HG02763 (cell line): Measurements from ENCODE around the gene POLR3GL.

Experiments used
- ATAC-seq: cut with Tn5 transposase; IDR thresholded peaks from one replicate; pipeline ENCODE4 v1.9.1; 2021; ENCODE audit warnings: mild to moderate bottlenecking, moderate library complexity; ENCODE audit not compliant: unreplicated experiment

POLR3GL gene

DNA sequence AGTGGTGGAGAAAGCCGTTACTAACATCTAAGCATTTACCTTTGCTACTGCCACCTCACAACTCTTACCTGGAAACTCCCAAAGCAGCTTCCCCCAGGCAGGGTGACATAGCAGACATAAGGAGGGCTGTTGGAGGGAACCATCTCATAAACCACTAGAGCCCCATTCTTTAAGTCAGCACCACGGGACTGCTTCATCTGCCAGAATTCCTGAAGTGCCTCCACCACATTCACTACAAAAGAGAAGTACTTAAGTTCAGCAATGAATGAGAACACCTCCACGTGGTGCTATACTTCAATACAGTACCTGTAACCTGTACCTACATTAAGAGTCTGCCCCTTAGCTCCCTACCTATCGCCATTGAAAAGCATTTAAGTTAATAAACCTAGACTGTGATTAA, 16.9 kb upstream of the POLR3GL start:
- ATAC-seq = no peak

DNA sequence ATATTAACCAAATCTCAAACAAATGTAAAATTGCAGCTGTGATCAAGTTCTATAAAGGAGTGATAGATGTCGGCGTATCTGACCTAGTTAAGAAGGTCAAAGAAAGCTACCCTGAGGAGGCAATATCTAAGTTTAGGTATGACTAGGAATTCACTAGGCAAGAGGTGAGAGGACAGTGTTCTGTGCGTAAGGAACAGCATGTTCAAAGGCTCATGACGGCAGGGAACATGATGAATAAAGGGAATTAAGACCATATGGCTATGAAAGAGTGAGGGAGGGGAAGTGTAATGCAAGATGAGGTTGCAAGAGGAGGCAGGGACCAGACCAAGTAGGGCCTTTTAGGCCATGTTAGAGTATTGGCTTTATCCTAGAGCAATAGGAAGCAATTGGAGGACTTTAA, 15.3 kb upstream of the POLR3GL start:
- no peak for ATAC-seq

DNA sequence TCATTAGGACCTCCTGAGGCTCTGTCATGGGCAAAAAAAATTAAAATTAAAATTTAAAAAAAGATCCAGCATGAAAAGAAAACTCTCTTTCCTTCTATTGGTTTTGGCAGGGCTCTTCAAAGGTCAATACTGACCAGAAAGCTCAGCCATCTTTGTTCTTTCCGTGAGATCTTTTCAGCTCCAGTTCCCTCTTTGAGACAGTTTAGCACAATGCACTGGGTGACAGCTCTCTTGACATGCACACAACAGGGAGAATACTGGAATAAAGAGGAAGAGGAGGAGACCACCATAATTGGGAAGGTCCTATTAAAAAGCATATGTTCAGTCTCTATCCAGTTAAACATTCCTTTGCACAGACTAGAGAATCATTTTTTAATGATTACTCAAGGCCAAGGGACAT, 13.0 kb upstream of the POLR3GL start:
- no peak for ATAC-seq

DNA sequence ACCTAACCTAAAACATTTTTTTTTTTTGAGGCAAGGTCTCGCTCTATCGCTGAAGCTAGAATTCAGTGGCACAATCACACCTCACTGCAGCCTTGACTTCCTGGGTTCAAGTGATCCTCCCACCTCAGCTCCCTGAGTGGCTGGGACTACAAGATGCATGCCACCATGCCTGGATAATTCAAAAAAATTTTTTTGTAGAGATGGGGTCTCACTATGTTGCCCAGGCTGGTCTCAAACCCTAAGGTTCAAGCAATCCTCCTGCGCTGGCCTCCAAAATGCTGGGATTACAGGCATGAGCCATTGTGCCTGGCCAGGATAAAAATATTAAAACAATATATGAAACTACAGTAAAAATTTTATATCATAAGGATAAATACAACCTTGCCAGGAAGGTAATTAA, 11.6 kb upstream of the POLR3GL start:
- no peak for ATAC-seq

DNA sequence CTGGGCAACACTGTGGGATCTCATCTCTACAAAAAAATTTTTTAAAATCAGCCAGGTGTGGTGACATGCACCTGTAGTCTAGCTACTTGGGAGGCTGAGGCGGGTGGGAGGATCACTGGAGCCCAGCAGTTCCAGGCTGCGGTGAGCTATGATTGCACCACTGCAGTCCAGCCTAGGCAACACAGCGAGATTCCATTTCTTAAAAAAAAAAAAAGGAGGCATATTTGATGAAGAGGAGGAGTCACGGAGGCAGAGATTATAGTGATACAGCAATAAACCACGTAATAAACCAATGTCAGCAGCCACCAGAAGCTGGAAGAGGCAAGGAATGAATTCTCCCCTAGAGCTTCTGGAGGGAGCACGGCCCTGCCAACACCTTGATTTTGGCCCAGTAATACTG, 10.6 kb upstream of the POLR3GL start:
- no peak for ATAC-seq

DNA sequence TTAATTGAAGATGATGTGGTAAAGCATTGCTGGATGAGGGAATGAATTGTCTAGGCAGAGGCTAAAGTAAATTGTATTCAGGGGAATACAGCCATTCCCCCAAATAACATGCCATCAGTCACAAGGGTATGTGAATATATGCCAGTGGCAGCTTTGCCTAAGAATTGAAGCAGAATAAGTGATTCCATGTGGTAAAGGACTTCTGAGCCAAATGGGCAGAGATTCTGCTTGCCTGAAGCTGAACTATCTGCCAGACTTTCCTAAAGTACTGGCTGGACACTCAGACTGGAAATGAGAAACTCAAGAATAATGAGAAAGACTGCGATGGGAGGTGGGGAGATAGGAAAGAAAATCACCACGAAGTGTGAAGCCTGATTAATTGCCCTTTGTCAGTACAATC, 9.1 kb upstream of the POLR3GL start:
- no peak for ATAC-seq

DNA sequence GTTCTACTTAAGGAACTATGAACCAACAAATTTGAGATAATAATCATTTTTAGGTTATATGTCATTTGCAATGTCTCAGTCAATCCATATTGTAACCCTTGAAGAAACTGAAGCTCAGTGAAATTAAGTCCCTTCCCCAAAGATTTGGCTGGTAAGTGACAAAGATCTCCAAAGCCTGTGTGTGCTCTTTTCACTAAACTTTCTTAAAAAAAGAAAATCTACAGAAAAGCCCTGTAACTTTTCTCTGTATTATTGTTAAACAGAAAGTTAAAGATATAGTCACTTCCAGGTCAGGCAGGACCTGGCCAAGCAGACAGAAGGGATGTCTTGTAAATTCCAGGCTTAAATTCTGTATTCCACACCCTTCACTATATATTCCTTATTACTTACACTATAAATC, 8.1 kb upstream of the POLR3GL start:
- ATAC-seq = no peak

DNA sequence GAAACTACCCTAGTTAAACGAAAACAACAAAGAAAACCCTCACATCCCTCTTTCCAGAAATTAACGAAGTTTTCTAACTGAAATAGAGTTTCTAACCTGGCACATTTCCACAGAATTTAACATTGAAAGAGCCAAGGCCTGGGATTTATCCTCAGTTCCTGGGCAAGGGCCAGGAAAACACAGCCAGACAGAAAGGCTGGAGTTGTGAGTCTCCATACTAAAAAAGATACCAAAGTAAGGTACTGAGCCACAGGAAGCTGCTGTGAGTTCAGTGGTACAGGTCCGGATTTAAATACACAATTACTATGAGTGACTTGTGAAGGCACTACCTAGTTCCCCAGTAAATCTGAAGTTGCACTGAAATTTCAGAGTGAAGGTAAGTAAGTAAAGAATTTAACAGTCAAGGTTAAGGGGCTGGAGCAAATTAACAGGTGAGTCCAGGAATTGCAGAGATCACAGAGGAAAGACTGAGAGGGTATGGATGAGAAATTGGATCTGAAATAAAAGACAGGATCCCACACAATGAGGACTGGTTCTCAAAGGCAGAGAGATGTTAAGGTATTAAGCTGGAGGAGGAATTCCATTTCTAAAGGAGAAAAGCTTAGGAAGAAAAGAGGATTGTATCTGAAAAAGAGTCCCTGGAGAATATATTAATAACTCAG, 7.6 kb upstream of the POLR3GL start:
- no peak for ATAC-seq

DNA sequence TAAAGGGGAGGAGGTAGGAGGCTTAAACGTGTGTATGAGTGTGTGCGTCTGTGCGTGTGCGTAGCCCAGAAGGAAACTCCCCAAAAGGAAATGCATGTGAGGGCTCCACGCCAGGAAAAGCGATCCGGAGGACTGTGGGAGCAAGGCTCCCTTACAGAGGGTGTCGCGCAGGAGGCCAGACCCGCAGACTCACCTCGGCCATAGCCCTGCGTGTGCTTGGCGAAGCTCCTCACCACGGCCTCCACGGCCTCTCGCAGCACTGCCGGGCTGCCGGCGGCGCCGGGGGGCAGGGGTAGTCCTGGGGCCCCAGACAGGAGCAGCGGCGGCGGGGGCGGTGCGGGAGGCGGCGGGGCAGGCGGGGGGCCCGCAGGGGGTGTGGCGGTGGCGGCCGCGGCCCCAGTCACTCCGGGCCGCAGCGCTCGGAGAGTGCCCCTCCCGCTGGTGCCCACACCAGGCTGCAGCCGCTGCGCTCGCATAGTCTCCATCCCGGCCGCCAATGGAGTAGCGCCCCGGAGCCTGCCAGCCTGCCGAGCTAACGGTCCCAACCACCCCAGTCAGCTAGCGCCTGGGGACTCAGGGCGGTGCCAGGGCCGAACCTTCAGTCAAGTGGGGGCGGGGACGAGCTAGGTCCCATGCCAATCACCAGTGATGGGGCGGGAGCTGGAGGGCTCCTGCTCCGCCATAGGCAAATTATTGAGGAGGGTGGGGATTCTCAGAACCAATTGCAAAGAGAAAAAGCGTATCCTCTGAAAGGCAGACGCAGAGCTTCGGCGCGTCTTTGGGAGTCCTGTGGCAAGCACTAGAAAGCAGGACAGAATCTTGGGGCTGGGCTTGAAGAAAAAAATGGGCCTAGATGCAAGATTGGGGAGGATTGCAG, 6.8 kb upstream of the POLR3GL start, which contains the start of gene LIX1L:
Gene LIX1L, minus strand, starts transcription at position 575 of the 877 bp plus-strand sequence. Its CDS starts 90 bp downstream, at position 485.
- ATAC-seq = peak; percentile 90

DNA sequence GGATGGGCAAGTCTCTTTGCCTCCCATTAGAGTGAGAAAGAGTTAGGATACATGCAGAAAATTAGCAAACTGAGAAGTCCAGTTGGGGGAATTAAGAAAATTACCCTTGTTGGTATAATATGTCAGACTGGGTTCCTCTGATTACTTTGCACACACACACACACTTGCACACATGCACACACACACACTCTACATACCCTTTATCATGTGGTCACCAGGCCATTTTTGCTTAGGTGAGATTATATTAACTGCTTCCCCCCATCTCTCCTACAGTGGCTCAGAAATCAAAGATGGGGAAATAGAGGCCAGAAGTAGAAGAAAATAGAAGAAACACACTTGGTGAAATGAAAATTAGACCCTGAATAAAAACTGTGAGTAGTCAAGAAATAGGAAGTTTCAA, 5.8 kb upstream of the POLR3GL start:
- ATAC-seq = no peak

DNA sequence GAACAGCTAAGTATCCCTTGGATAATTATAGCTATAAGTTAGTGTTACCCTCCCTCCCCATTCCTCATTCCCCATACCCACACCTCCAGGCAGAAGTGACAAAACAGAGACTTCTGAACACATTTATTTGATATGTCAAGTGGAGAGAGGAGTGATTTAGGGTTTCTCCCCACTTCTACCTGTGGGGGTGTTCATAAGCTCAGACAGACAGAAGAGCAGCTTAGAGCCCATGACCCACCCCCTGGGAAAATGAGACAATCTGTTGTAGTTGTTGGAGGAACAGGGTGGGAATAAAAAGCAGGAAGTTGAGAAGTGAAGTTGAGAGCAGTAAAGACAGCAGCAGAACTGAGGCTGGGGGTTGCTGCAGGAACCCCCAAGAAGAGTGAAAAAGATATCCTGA, 5.2 kb upstream of the POLR3GL start:
- ATAC-seq = no peak

DNA sequence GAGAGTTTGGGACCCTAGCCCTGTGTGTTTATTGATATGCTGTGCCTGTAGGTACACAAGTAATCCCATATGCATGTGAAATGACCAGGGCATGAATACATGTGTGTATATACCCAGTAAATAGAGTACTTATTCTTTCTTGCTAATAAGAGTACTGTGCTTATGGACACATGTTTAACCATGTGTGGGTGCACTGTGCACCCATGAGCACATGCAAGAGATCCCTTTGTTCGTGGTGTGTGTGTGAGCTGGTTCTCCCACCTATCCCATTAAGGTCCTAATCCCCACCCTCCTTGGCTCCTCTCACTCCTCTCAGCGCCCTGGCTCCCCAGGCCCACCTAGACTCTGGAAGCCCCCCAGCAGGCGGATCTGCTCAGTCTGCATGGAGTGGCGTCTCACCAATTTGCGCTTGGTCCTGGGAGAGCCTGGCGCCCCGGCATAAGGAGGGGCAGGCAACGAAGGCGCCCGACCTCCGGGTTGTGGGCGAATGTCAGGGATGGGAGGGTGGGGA, 4.5 kb upstream of the POLR3GL start:
- ATAC-seq = no peak

DNA sequence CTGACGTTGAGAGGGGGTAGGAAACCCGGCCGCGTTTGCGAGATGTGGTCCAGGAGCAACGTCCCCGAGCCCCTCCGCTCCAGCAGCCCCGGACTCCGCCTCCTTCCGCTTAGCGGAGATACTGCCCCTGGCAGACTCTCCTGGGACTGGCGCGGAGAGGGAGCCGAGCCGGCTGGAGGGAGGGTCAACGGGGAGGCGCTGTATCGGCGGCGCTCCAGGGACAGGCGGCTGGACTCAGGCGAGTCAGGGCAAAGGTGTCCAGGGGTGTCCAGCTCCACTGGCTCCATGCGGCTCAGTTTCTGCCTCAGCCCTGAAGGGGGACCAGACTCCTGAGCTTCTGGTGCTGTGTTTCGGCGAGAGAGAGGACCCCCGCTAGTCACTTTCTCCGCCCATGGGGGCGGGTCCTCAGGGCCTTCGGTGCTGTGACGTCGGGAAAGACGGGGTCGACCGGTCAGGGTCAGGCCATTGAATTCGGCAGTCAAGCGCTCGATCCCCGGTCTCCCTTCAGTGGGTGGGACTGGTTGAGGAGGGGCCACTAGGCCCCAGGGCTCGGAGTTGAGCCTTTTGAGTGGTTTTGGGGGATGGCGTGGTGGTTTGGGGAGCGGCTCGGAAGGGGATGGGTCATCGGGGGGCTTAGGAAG, 3.9 kb upstream of the POLR3GL start:
- ATAC-seq = no peak

DNA sequence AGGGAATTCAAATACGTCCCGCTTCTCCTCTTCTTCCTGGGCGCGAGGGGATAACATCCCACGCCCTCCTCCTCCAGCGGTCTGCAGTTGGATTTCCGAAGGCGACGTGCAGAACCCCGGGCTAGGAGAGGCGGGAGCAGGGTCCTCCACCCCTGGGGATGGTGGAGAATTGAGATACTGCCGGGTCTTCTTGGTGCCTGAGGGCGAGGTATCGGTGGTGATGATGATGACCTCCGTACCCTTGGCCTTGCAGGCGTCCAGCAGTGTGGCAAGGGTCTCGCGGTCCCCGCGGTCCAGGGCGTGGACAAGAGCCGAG, 3.4 kb upstream of the POLR3GL start:
- ATAC-seq = no peak

DNA sequence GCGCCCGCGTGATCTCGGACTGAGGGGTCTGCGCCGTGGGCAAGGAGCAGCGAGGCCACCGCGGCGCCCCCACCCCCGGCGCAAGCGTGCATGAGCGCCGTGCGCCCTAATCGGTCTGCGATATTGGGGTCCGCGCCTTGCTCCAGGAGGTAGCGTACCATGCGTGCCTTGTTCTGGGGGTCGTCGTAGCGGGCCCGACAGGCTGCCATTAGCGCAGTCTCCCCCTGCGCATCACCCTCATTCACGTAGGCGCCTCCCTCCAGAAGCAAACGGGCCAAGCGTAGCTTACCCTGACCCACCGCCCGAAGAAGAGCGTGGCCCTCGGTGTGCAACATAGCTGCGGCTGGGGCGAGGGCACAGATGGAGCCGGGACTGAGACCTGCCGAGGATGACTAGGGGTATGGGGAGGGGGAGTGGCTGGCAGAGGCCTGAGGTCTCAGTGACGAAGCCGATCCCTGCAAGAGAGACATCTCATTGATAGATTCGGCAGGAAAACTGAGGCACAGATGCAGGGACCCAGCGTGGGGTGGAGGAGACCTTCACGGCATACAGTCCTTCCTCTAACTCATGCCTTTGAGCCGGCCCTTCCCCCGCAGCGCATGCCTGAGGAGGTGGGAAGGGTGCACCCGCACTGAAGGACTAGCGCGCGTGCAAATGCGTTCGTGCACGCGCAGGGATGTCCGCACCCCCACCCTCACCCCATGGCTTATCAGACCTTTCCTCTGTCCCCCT, 2.9 kb upstream of the POLR3GL start:
- ATAC-seq = no peak

DNA sequence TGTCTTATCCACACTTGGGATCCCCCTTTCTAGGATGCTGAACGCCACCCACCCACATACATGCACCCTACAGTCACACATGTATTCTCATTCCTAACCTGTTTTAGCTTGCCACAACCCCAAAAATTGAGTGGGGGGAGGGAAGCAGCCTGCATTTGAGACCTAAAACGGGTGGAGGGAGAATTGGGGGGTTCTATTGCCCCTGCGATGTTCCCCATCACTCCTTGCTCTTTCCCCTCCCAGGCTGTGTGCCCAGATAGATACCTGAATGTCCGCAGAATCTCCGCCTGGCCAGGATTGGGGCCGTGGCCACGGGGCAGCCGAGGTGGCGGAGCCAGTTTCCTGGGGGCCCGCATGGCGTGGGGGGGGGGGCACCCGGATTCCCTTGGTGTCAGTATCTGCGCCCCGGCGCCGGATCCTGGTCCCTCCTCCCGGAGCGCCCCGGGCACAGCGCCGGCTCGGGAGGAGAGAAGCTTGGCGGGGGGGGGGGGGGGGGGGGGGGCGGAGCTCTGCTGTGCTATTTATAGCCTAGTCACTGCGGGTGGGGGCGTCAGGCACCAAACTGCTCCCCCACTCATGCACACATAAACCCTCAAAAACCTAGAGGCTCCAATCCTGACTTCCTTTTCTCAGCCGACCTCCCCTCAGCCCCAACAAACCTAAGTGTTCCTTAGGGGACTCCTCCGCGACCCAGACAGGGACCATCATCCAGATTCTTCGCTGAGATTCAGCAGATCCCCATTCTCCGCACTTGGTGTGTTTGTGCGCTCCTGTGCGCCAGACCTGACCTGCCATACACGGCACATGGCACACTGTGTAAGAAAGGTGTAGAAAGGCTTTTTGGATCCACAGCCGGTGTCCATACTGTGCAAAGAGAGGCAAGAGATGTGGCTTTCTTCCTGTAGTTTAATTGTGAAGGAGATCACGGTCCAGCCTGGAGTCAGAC, 2.1 kb upstream of the POLR3GL start:
- no peak for ATAC-seq

DNA sequence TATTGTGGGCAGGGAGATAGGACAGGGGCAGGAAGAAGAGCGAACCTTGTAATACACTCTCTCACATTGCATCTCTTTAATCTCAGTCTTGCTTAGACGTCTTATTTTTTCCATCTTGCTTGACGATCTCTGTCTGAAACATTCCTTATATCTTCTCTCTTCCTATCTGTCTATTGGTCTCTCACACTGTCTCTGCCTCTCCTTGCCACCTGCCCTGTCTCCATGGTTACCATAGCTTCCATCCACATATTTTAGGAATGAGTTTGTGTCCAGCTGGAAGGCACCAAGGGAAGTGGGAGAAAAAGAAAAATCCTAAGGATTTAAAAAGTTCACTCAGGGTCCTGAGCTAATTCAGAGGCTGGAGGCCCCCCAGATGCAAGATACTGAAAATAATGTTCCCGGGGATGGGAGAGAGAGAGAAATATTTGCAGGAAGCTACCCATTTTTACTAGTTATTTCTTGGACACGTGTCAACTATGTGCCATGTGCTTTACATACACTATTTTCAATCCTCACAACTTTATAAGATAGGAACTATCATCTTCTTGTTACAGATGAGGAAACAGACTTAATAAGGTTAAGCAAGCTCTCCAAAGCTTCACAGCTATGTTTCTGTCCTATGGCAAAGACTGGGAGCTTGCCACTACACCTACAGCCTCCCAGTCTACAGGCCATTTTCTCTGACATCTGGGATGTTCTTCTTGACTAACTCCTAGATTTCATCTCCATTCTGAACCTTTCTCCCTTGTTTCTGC, 1.0 kb upstream of the POLR3GL start:
- no peak for ATAC-seq

DNA sequence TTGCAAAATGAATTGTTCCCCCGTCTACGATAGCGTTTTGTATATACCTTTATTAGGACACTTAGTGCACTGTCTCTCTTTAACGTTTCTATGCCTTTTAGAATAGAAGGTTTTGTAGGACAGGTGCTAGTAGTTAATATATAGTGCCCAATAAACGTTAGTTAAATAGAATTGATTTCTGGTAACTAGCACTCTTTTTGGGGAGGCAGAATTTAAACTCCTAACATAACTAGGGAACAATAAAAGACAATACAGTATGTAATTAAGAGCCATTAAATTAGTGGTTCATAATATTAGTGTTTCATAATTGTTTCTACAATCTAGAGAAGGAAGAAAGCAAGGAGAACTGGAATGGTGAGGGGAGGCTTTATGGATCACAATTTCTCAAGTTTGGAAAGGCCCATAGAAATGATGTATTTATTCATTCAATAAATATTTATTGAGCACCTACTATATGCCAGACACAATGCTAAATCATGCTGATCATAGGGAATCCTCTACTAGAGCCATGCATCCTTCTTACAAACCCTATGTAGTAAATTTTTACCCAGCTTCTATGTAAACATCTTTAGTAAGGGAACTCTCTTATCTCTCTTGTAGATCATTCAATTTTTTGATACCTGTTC, 742 bp downstream of the POLR3GL start:
- no peak for ATAC-seq

DNA sequence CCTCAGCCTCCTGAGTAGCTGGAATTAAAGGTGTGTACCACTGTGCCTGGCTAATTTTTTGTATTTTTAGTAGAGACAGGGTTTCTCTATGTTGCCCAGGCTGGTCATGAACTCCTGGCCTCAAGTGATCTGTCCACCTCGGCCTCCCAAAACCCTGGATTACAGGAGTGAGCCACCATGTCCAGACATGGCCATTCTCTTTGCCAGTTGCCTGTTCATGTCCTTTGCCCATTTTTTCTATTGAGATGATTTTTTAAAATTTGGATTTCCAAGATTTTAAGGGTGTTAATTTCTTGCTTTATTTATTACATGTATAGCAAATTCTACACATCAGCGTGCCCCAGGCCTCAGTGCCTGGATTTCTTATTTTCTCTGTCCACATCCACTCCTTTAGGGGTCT, 2.8 kb downstream of the POLR3GL start:
- ATAC-seq = no peak
